H1 (cell line): ENCODE results near the gene C3.

Experiments used
- CTCF ChIP-seq, 3 experiments: IDR thresholded peaks; 1 replicate in 2 of 3; 2 replicates in 1 of 3; pipeline versions ENCODE4 v1.5.1 to v1.6.1; 2011; ENCODE audit warnings: low read length in 3 of 3, mild to moderate bottlenecking in 3 of 3, inconsistent platforms in 2 of 3, low read depth in 1 of 3, moderate library complexity in 1 of 3; ENCODE audit not compliant: insufficient read depth in 1 of 3; ENCODE audit errors: control extremely low read depth in 1 of 3
- EZH2 ChIP-seq: fragments of 200-600 bp; sonication (generic); IDR thresholded peaks from 2 replicates; pipeline ENCODE4 v1.7.1; 2012; ENCODE audit warnings: low read depth, mild to moderate bottlenecking, moderate library complexity, low read length, inconsistent platforms; ENCODE audit not compliant: severe bottlenecking
- JUND ChIP-seq: IDR thresholded peaks from 2 replicates; pipeline ENCODE4 v1.6.1; 2011; ENCODE audit warnings: mild to moderate bottlenecking, improper control_type of control experiment, low read length
- PHF8 ChIP-seq: fragments of 200-600 bp; sonication (generic); conservative IDR thresholded peaks from 2 replicates; pipeline ENCODE4 v1.7.1; 2012; ENCODE audit warnings: low read depth, mild to moderate bottlenecking, inconsistent platforms, low read length, moderate library complexity
- ZNF274 ChIP-seq: IDR thresholded peaks from 2 replicates; pipeline ENCODE4 v1.7.0; 2012; ENCODE audit warnings: low read length, borderline replicate concordance; ENCODE audit errors: extremely low read depth

GRCh38 chr19:6751189-6751588 lies 30.7 kb upstream of the C3 start:
- TF ChIP-seq EZH2 (no peak), PHF8 (no peak), CTCF (IDR thresholded peaks at IDR 0.05; ENCODE audit: control extremely low read depth in 1 of 3, insufficient read depth in 1 of 3, low read depth in 1 of 3, low read length in 3 of 3) (no peak), JUND (no peak), ZNF274 (no peak)
